K562 (cell line): Measurements from ENCODE around the gene CD19. TPM values are rescaled to one million over a fixed set of nuclear protein-coding genes. Genes with fewer than 3 reads are reported as not detected.
A peak's percentile ranks its signal among the peaks of the same experiment; 100 is the strongest.

Experiments
- ATAC-seq: fragments of 200-7000 bp; cut with Tn5 transposase; 3 replicates; pipeline ENCODE4 v1.9.1; 2020; ENCODE audit warnings: moderate library complexity
- BruUV-seq: library from RNA; stranded (reverse); fragments of 400-500 nt; replicated peaks from 2 replicates; lab custom pipeline; 2021; lab: Mats Ljungman, UMichigan
- CTCF ChIA-PET: fragments of 300-600 bp; formaldehyde crosslinking; extraction: SDS; loops from one replicate; lab custom pipeline; 2021; ENCODE audit warnings: low intra/inter-chr PET ratio; lab: Yijun Ruan, JAX
- POLR2A ChIA-PET: fragments of 300-600, 350-650 bp; sonication (Branson Sonifier 250); formaldehyde crosslinking; extraction: SDS; loops from one replicate; lab custom pipeline; 2021; ENCODE audit warnings: antibody characterized with exemption, inconsistent platforms; lab: Yijun Ruan, JAX
- DNase-seq, 4 experiments: peaks; one replicate each; pipeline versions ENCODE4 v3.0.0 to v3.0.0-alpha.2; 2011 to 2018; ENCODE audit warnings: low spot score in 3 of 4, mixed read lengths in 3 of 4; ENCODE audit errors: extremely low read depth in 1 of 4
- FAIRE-seq: peaks from 2 replicates; lab custom pipeline; 2011; peaks lifted over from hg19 to GRCh38; lab: Jason Lieb, UNC
- H2AFZ ChIP-seq: 2 replicates; pipeline ENCODE4 v1.6.0; 2011; ENCODE audit warnings: low read depth, low read length, control low read depth, inconsistent platforms
- H3K27ac ChIP-seq: fragments of 200-600 bp; 3 replicates; pipeline ENCODE4 v1.8.0; 2011; ENCODE audit warnings: low read depth, mild to moderate bottlenecking, control low read depth, inconsistent platforms, low read length, moderate library complexity, mixed read lengths; ENCODE audit errors: extremely low read depth
- H3K27me3 ChIP-seq, 2 experiments: fragments of 300-600 bp in 1 of 2; 2 replicates in 1 of 2; 3 replicates in 1 of 2; pipeline versions ENCODE4 v1.6.0 to v1.8.0; 2011; ENCODE audit warnings: inconsistent platforms in 2 of 2, low read length in 2 of 2, mild to moderate bottlenecking in 1 of 2, mixed read lengths in 1 of 2, moderate library complexity in 1 of 2; ENCODE audit not compliant: control insufficient read depth in 2 of 2, insufficient read depth in 2 of 2
- H3K36me3 ChIP-seq: fragments of 300-600 bp; 3 replicates; pipeline ENCODE4 v1.8.0; 2011; ENCODE audit warnings: mild to moderate bottlenecking, low read length, inconsistent platforms; ENCODE audit not compliant: control insufficient read depth, insufficient read depth
- H3K4me1 ChIP-seq, 2 experiments: fragments of 200-600 bp in 1 of 2; replicated peaks in 1 of 2; 2 replicates in 1 of 2; 3 replicates in 1 of 2; pipeline versions ENCODE4 v1.5.1 to v1.8.0; 2011; ENCODE audit warnings: inconsistent platforms in 2 of 2, low read length in 2 of 2, mild to moderate bottlenecking in 1 of 2, mixed read lengths in 1 of 2, moderate library complexity in 1 of 2; ENCODE audit not compliant: control insufficient read depth in 2 of 2, insufficient read depth in 2 of 2
- H3K4me2 ChIP-seq: 2 replicates; pipeline ENCODE4 v1.6.1; 2011; ENCODE audit warnings: low read length, control low read depth, inconsistent platforms, mixed read lengths; ENCODE audit not compliant: insufficient read depth
- H3K4me3 ChIP-seq: fragments of 200-600 bp; sonication (generic), shearing (Covaris generic); 2 replicates; pipeline ENCODE4 v1.5.1; 2016; ENCODE audit warnings: control low read depth, inconsistent platforms
- H3K79me2 ChIP-seq: fragments of 200-600 bp; 3 replicates; pipeline ENCODE4 v1.8.0; 2011; ENCODE audit warnings: low read length, inconsistent platforms; ENCODE audit not compliant: control insufficient read depth, insufficient read depth
- H3K9ac ChIP-seq, 2 experiments: 2 replicates each; pipeline versions ENCODE4 v1.6.0 to v1.6.1; 2011; ENCODE audit warnings: low read depth in 2 of 2, low read length in 2 of 2, control low read depth in 1 of 2, inconsistent platforms in 1 of 2, mild to moderate bottlenecking in 1 of 2, mixed read lengths in 1 of 2; ENCODE audit not compliant: insufficient read depth in 1 of 2
- H3K9me1 ChIP-seq: one replicate; pipeline ENCODE4 v1.6.0; 2011; ENCODE audit warnings: inconsistent platforms, mild to moderate bottlenecking, low read length, moderate library complexity; ENCODE audit not compliant: control insufficient read depth, insufficient read depth
- H3K9me3 ChIP-seq: replicated peaks from 2 replicates; pipeline ENCODE4 v1.5.1; 2011; ENCODE audit warnings: low read depth, low read length, inconsistent platforms; ENCODE audit not compliant: control insufficient read depth, insufficient read depth
- H4K20me1 ChIP-seq: replicated peaks from 2 replicates; pipeline ENCODE4 v1.6.1; 2011; ENCODE audit warnings: low read length, inconsistent platforms, mixed read lengths; ENCODE audit not compliant: control insufficient read depth, insufficient read depth
- FOXK1 ChIP-seq: sonication (generic); formaldehyde crosslinking; IDR thresholded peaks from 2 replicates; pipeline ENCODE4 v1.8.0; 2022; ENCODE audit warnings: missing genetic modification reagents, mild to moderate bottlenecking, borderline replicate concordance
- NCOA1 ChIP-seq: fragments of 450-650 bp; IDR thresholded peaks from 2 replicates; pipeline ENCODE4 v1.6.1; 2016; ENCODE audit warnings: low read depth
- NFIC ChIP-seq: fragments of 450-650 bp; IDR thresholded peaks from 2 replicates; pipeline ENCODE4 v1.6.1; 2017; ENCODE audit warnings: mild to moderate bottlenecking, inconsistent platforms
- TAL1 ChIP-seq: fragments of 450-650 bp; IDR thresholded peaks from 2 replicates; pipeline ENCODE4 v1.6.1; 2016; ENCODE audit warnings: mild to moderate bottlenecking
- TGIF2 ChIP-seq: sonication (generic); formaldehyde crosslinking; IDR thresholded peaks from 2 replicates; pipeline ENCODE4 v1.8.1; 2022; ENCODE audit warnings: mild to moderate bottlenecking, missing genetic modification reagents, moderate library complexity
- YY1 ChIP-seq, 3 experiments: IDR thresholded peaks; 2 replicates each; pipeline ENCODE4 v1.6.1; 2011; ENCODE audit warnings: low read length in 2 of 3, mild to moderate bottlenecking in 2 of 3, moderate library complexity in 2 of 3, borderline replicate concordance in 1 of 3, control low read depth in 1 of 3, low read depth in 1 of 3; ENCODE audit not compliant: insufficient read depth in 3 of 3, insufficient replicate concordance in 2 of 3, control insufficient read depth in 1 of 3, insufficient read length in 1 of 3; ENCODE audit errors: extremely low read depth in 1 of 3
- WGBS: fragments of 100-300 bp; shearing (Covaris generic); methylation state at CpG from one replicate; pipeline ENCODE4 v1.1.6; 2016; ENCODE audit warnings: low coverage, mixed read lengths; ENCODE audit not compliant: insufficient coverage; ENCODE audit errors: missing lambda C conversion rate; 5-methylcytosine and 5-hydroxymethylcytosine counted together
- in situ Hi-C: fragments of 300-500 bp; cut with MboI; formaldehyde crosslinking; loops from 4 replicates; pipeline ENCODE4 v1.15.0; 2018; ENCODE audit warnings: inconsistent platforms, mixed read lengths
- intact Hi-C: fragments of 100-400 bp; cut with micrococcal nuclease; formaldehyde crosslinking; loops from 2 replicates; pipeline ENCODE4 v1.14.2; 2022
- polyA plus RNA-seq, 8 experiments: library from polyadenylated mRNA; depleted of rRNA in 4 of 8; stranded (reverse) in 5 of 8; unstranded in 3 of 8; fragments of >200 nt; fragmentation: Nextera tagmentation in 2 of 8; fragmentation: Illumina TruSeq in 1 of 8; extraction: Ambion mirVana in 2 of 8; extraction: Trizol in 1 of 8; gene quantifications; 2 replicates each; pipeline versions ENCODE4 v1.2.1 to v1.2.3, GENCODE V29; 2011 to 2014; ENCODE audit warnings: inconsistent platforms in 1 of 8, missing spikeins in 1 of 8
- total RNA-seq, 7 experiments: library from RNA; depleted of rRNA in 6 of 7; stranded (reverse); fragments of >200 nt in 6 of 7; fragmentation: Illumina TruSeq in 2 of 7; extraction: Trizol in 2 of 7; gene quantifications; 2 replicates each; pipeline versions ENCODE4 v1.2.1 to v1.2.3, GENCODE V29; 2011 to 2021; ENCODE audit warnings: low replicate concordance in 1 of 7
- TF ChIP-seq, protein P1 (sequence below): fragments of 450-650 bp; IDR thresholded peaks from 2 replicates; pipeline ENCODE4 v1.7.0; 2016; ENCODE audit warnings: borderline replicate concordance
- TF ChIP-seq, protein P2 (sequence below): fragments of 250-450 bp; sonication (Bioruptor Pico); IDR thresholded peaks from 2 replicates; pipeline ENCODE4 v1.4.0; 2020
- TF ChIP-seq, protein P3 (sequence below), 3 experiments: IDR thresholded peaks in 2 of 3; conservative IDR thresholded peaks in 1 of 3; 2 replicates each; pipeline ENCODE4 v1.5.1; 2011 to 2012; ENCODE audit warnings: low read length in 3 of 3, mild to moderate bottlenecking in 3 of 3, control low read depth in 2 of 3, improper control_type of control experiment in 1 of 3, inconsistent platforms in 1 of 3, low read depth in 1 of 3, mixed read lengths in 1 of 3, moderate library complexity in 1 of 3; ENCODE audit not compliant: insufficient read depth in 2 of 3

The CD19 gene
- total and polyA plus RNA-seq, 9 of the 15 experiments (the other 6 are each of a cell fraction or from before 2014, with no cell fraction given): 0.27 to 3.7 (median 2.0) TPM; not detected in 1

DNA sequence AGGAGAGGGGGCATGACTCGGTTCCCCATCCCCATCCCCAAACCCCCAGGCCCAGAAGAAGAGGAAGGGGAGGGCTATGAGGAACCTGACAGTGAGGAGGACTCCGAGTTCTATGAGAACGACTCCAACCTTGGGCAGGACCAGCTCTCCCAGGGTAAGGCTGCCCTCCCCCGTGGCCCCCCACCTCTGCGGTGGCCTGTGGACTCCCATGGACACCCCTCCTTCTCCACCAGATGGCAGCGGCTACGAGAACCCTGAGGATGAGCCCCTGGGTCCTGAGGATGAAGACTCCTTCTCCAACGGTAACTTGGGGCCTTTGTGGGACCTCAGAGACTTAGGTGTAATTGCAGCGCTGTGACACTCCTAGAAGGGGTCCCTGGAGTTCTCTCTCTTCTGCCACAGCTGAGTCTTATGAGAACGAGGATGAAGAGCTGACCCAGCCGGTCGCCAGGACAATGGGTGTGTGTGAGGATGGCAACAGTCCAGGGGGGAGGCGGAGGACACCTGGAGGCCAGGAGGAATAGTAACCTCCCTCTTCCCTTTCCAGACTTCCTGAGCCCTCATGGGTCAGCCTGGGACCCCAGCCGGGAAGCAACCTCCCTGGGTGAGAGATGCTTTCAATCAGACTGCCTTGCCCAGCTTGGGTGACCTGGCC lies 5.6 kb downstream of the CD19 start:
- Histone ChIP-seq H3K9me1 (no peaks in the 10 kb centered on the region), H4K20me1 (no peaks in the 10 kb centered on the region), H3K27ac (no peak overlapping the region), H3K4me3 (no peak overlapping the region), H3K79me2 (peaks cover 9% of the 10 kb centered on the region), H3K4me1 (peaks cover 8 to 44% of the 10 kb centered on the region in 2 experiments; a peak in 4 of 5 replicates), H3K36me3 (no peaks in the 10 kb centered on the region), H2AFZ (peak overlapping the region; percentile 89), H3K27me3 (no peaks in the 10 kb centered on the region), H3K9me3 (no peaks in the 10 kb centered on the region), H3K9ac (peak overlapping the region in 1 of 2 experiments; percentile 72; a peak in 3 of 4 replicates), H3K4me2 (no peak overlapping the region)
- no TSS peak for BruUV-seq
- DNase-seq (no peak), ATAC-seq (0 out of 3 replicates have a peak, but pooled peaks have one; percentile 5), FAIRE-seq (no peak)
- ChIA-PET CTCF (interaction anchor here (1.4 kb wide), 1 partner anchor 8 kb away, joined by 4 read pairs; no protein-coding TSS in a partner anchor), POLR2A (interaction anchor here (1.2 kb wide), 1 partner anchor 97 kb away, joined by 4 read pairs; no protein-coding TSS in a partner anchor)
- in situ Hi-C loops: loop anchor here (25.0 kb wide), 1 partner anchor 500 kb away; no protein-coding TSS in a partner anchor
- 62% methylated on average over 12 of the region's 14 CpGs for WGBS
- intact Hi-C loops: loop anchor here (5.0 kb wide), 1 partner anchor 55 kb away; no protein-coding TSS in a partner anchor
- TF ChIP-seq, protein P1, sequence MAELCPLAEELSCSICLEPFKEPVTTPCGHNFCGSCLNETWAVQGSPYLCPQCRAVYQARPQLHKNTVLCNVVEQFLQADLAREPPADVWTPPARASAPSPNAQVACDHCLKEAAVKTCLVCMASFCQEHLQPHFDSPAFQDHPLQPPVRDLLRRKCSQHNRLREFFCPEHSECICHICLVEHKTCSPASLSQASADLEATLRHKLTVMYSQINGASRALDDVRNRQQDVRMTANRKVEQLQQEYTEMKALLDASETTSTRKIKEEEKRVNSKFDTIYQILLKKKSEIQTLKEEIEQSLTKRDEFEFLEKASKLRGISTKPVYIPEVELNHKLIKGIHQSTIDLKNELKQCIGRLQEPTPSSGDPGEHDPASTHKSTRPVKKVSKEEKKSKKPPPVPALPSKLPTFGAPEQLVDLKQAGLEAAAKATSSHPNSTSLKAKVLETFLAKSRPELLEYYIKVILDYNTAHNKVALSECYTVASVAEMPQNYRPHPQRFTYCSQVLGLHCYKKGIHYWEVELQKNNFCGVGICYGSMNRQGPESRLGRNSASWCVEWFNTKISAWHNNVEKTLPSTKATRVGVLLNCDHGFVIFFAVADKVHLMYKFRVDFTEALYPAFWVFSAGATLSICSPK: no peak
- TF ChIP-seq YY1 (IDR thresholded peaks at IDR 0.05; ENCODE audit: borderline replicate concordance in 1 of 3, control insufficient read depth in 1 of 3, extremely low read depth in 1 of 3, insufficient read depth in 3 of 3, insufficient read length in 1 of 3, insufficient replicate concordance in 2 of 3, low read depth in 1 of 3, low read length in 2 of 3): no peak
- no peak for TF ChIP-seq NFIC
- TF ChIP-seq TGIF2 (CRISPR knock-in tag): no peak
- TF ChIP-seq, protein P2, sequence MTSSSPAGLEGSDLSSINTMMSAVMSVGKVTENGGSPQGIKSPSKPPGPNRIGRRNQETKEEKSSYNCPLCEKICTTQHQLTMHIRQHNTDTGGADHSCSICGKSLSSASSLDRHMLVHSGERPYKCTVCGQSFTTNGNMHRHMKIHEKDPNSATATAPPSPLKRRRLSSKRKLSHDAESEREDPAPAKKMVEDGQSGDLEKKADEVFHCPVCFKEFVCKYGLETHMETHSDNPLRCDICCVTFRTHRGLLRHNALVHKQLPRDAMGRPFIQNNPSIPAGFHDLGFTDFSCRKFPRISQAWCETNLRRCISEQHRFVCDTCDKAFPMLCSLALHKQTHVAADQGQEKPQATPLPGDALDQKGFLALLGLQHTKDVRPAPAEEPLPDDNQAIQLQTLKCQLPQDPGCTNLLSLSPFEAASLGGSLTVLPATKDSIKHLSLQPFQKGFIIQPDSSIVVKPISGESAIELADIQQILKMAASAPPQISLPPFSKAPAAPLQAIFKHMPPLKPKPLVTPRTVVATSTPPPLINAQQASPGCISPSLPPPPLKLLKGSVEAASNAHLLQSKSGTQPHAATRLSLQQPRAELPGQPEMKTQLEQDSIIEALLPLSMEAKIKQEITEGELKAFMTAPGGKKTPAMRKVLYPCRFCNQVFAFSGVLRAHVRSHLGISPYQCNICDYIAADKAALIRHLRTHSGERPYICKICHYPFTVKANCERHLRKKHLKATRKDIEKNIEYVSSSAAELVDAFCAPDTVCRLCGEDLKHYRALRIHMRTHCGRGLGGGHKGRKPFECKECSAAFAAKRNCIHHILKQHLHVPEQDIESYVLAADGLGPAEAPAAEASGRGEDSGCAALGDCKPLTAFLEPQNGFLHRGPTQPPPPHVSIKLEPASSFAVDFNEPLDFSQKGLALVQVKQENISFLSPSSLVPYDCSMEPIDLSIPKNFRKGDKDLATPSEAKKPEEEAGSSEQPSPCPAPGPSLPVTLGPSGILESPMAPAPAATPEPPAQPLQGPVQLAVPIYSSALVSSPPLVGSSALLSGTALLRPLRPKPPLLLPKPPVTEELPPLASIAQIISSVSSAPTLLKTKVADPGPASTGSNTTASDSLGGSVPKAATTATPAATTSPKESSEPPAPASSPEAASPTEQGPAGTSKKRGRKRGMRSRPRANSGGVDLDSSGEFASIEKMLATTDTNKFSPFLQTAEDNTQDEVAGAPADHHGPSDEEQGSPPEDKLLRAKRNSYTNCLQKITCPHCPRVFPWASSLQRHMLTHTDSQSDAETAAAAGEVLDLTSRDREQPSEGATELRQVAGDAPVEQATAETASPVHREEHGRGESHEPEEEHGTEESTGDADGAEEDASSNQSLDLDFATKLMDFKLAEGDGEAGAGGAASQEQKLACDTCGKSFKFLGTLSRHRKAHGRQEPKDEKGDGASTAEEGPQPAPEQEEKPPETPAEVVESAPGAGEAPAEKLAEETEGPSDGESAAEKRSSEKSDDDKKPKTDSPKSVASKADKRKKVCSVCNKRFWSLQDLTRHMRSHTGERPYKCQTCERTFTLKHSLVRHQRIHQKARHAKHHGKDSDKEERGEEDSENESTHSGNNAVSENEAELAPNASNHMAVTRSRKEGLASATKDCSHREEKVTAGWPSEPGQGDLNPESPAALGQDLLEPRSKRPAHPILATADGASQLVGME (CRISPR knock-in tag): 0 out of 2 replicates have a peak, but pooled peaks have one; percentile 10
- TF ChIP-seq, protein P3, sequence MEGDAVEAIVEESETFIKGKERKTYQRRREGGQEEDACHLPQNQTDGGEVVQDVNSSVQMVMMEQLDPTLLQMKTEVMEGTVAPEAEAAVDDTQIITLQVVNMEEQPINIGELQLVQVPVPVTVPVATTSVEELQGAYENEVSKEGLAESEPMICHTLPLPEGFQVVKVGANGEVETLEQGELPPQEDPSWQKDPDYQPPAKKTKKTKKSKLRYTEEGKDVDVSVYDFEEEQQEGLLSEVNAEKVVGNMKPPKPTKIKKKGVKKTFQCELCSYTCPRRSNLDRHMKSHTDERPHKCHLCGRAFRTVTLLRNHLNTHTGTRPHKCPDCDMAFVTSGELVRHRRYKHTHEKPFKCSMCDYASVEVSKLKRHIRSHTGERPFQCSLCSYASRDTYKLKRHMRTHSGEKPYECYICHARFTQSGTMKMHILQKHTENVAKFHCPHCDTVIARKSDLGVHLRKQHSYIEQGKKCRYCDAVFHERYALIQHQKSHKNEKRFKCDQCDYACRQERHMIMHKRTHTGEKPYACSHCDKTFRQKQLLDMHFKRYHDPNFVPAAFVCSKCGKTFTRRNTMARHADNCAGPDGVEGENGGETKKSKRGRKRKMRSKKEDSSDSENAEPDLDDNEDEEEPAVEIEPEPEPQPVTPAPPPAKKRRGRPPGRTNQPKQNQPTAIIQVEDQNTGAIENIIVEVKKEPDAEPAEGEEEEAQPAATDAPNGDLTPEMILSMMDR (IDR thresholded peaks at IDR 0.05 in 2 of 3, conservative IDR thresholded peaks at IDR 0.05 in 1 of 3; ENCODE audit: insufficient read depth in 2 of 3, low read depth in 1 of 3, low read length in 3 of 3): peak in 2 of 3 experiments; percentile 5 to 17; a peak in 1 of 6 replicates
- no peak for TF ChIP-seq TAL1
- no peak for TF ChIP-seq FOXK1 (CRISPR knock-in tag)
- no peak for TF ChIP-seq NCOA1
